HG02642 (cell line): Measurements from ENCODE around the gene CACNG6.

Experiments
- ATAC-seq: cut with Tn5 transposase; IDR thresholded peaks from one replicate; pipeline ENCODE4 v1.9.1; 2021; ENCODE audit warnings: mild to moderate bottlenecking; ENCODE audit not compliant: unreplicated experiment, poor library complexity

CACNG6 gene

GRCh38 chr19:53965091-53965490 is 26.3 kb upstream of the CACNG6 start:
- no peak for ATAC-seq

GRCh38 chr19:53966931-53967330 is 24.5 kb upstream of the CACNG6 start:
- no peak for ATAC-seq

- ATAC-seq, result no peak
These were observed 22.1 kb upstream of the CACNG6 start for GRCh38 chr19:53969366-53969765.

GRCh38 chr19:53971673-53972072 is 19.8 kb upstream of the CACNG6 start:
- no peak for ATAC-seq

- no peak for ATAC-seq
These were observed 13.9 kb upstream of the CACNG6 start for GRCh38 chr19:53977429-53977990.

- ATAC-seq, result no peak
These were observed 13.3 kb upstream of the CACNG6 start for GRCh38 chr19:53977991-53978731.

- ATAC-seq, result no peak
These were observed 12.2 kb upstream of the CACNG6 start for GRCh38 chr19:53978975-53979801.

- ATAC-seq, result no peak
These were observed 10.7 kb upstream of the CACNG6 start for GRCh38 chr19:53980539-53981375.

GRCh38 chr19:53981376-53981951 is 10.0 kb upstream of the CACNG6 start:
- no peak for ATAC-seq

- no peak for ATAC-seq
These were observed 9.4 kb upstream of the CACNG6 start for GRCh38 chr19:53982001-53982451.

- no peak for ATAC-seq
These were observed 8.8 kb upstream of the CACNG6 start for GRCh38 chr19:53982611-53983010.

- ATAC-seq, result no peak
These were observed 7.8 kb upstream of the CACNG6 start for GRCh38 chr19:53983457-53984289.

GRCh38 chr19:53985863-53986262 is 5.6 kb upstream of the CACNG6 start:
- no peak for ATAC-seq

GRCh38 chr19:53988981-53989380 is 2.5 kb upstream of the CACNG6 start:
- no peak for ATAC-seq

GRCh38 chr19:53989600-53990533 is 1.6 kb upstream of the CACNG6 start:
- no peak for ATAC-seq

- no peak for ATAC-seq
These were observed 774 bp downstream of the CACNG6 start for GRCh38 chr19:53992211-53992610.

- ATAC-seq, result no peak
These were observed 1.4 kb downstream of the CACNG6 start for GRCh38 chr19:53992815-53993214.

- ATAC-seq, result no peak
These were observed 2.0 kb downstream of the CACNG6 start for GRCh38 chr19:53993448-53993847.
